Transverse colon (tissue), 3 donors: Measurements from ENCODE around the gene PLEKHH3.

ENCODE experiments used
- CTCF ChIP-seq, 5 experiments: fragments of 200-600 bp in 3 of 5; fragments of 450-650 bp in 2 of 5; sonication (generic) in 3 of 5; IDR thresholded peaks; 1 replicate in 2 of 5; 2 replicates in 3 of 5; pipeline ENCODE4 v1.5.1; 2016 to 2017; ENCODE audit warnings: antibody characterized with exemption in 5 of 5, inconsistent platforms in 3 of 5, mild to moderate bottlenecking in 2 of 5, moderate library complexity in 1 of 5
- EP300 ChIP-seq: sonication (generic); formaldehyde crosslinking; IDR thresholded peaks from one replicate; pipeline ENCODE4 v1.6.1; 2017; ENCODE audit warnings: antibody characterized with exemption, low read depth
- POLR2A ChIP-seq: fragments of 450-650 bp; IDR thresholded peaks from one replicate; pipeline ENCODE4 v1.6.1; 2016; ENCODE audit warnings: antibody characterized with exemption, mild to moderate bottlenecking, moderate library complexity

- TF ChIP-seq CTCF (IDR thresholded peaks at IDR 0.05) (no peak), POLR2A (no peak), EP300 (no peak)
These were observed 36.7 kb downstream of the PLEKHH3 start for GRCh38 chr17:42640121-42640520.
